ENCODE measurements around the gene DGKE.

DGKE gene

GRCh38 chr17:56833057-56833808 is 718 bp upstream of the DGKE start (continued):
- TF ChIP-seq CTCF (tag by site-specific recombination; IDR thresholded peaks at IDR 0.05) = no peak
- TF ChIP-seq TRIM28 (IDR thresholded peaks at IDR 0.05; ENCODE audit: borderline replicate concordance, low read length) = no peak
- TF ChIP-seq ZNF449 (tag by site-specific recombination; IDR thresholded peaks at IDR 0.05) = 0 out of 2 replicates have a peak, but pooled peaks have one; percentile 16
- no peak for TF ChIP-seq ZBTB10 (tag by site-specific recombination; IDR thresholded peaks at IDR 0.05)
- no peak for TF ChIP-seq ZNF596 (tag by site-specific recombination; IDR thresholded peaks at IDR 0.05)
- no peak for TF ChIP-seq ZNF549 (tag by site-specific recombination; IDR thresholded peaks at IDR 0.05)
- no peak for TF ChIP-seq ZNF791 (tag by site-specific recombination; IDR thresholded peaks at IDR 0.05)
- TF ChIP-seq PRDM10 (tag by site-specific recombination; IDR thresholded peaks at IDR 0.05) = 0 out of 2 replicates have a peak, but pooled peaks have one; percentile 17
- TF ChIP-seq ZNF274 (IDR thresholded peaks at IDR 0.05; ENCODE audit: low read length) = no peak
- TF ChIP-seq ZNF274 (tag by site-specific recombination; IDR thresholded peaks at IDR 0.05; ENCODE audit: borderline replicate concordance) = no peak
- no peak for TF ChIP-seq ZNF140 (tag by site-specific recombination; IDR thresholded peaks at IDR 0.05)
- TF ChIP-seq ZSCAN5A (tag by site-specific recombination; IDR thresholded peaks at IDR 0.05) = no peak
- no peak for TF ChIP-seq ZBTB7A (tag by site-specific recombination; IDR thresholded peaks at IDR 0.05; ENCODE audit: low read depth)
- TF ChIP-seq ZNF768 (tag by site-specific recombination; IDR thresholded peaks at IDR 0.05) = peak; percentile 86
- TF ChIP-seq ZNF211 (tag by site-specific recombination; IDR thresholded peaks at IDR 0.05; ENCODE audit: low read depth) = no peak
- TF ChIP-seq ZNF157 (tag by site-specific recombination; IDR thresholded peaks at IDR 0.05) = no peak
- TF ChIP-seq ZNF155 (tag by site-specific recombination; IDR thresholded peaks at IDR 0.05) = no peak
- TF ChIP-seq ZNF37A (tag by site-specific recombination; IDR thresholded peaks at IDR 0.05) = no peak
- no peak for TF ChIP-seq PRDM2 (tag by site-specific recombination; IDR thresholded peaks at IDR 0.05; ENCODE audit: borderline replicate concordance)
- no peak for TF ChIP-seq ZNF423 (tag by site-specific recombination; IDR thresholded peaks at IDR 0.05)
- no peak for TF ChIP-seq ZNF366 (tag by site-specific recombination; conservative IDR thresholded peaks at IDR 0.05)
- TF ChIP-seq IKZF3 (tag by site-specific recombination; IDR thresholded peaks at IDR 0.05) = peak; percentile 46; the same call in 1 of the 2 replicates

Measured in HEK293 (cell line).